Sciatic nerve (tissue), 2 donors: ENCODE measurements around the gene FAM187B. TPM values are rescaled to one million over a fixed set of nuclear protein-coding genes. Genes with fewer than 3 reads are reported as not detected.
A peak's percentile ranks its signal among the peaks of the same experiment; 100 is the strongest.

Source experiments
- ATAC-seq: fragments of 200-7000 bp; cut with Tn5 transposase; one replicate; pipeline ENCODE4 v1.9.1; 2020; ENCODE audit warnings: mild to moderate bottlenecking, moderate library complexity
- DNase-seq: peaks from one replicate; pipeline ENCODE4 v3.0.0-alpha.2; 2020; ENCODE audit warnings: low spot score
- intact Hi-C: fragments of 100-400 bp; cut with DNase I; formaldehyde crosslinking; loops from one replicate; pipeline ENCODE4 v1.14.2; 2022
- total RNA-seq: library from RNA; stranded (reverse); fragmentation: NEBNext Ultra II Directional; extraction: Animal tissue kit (Norgen Biotek cat#: 25700); gene quantifications from one replicate; pipeline ENCODE4 v1.2.1, GENCODE V29; 2021
- donor health status: DM: no; HTN: no; CAD: no.
- donor health status: DM: no; HTN: no; CAD: no.

The FAM187B gene
- total RNA-seq, 1 donor from 2014 or later = 0.31 TPM

- intact Hi-C loops = loop anchor here (5.0 kb wide), 2 partner anchors 123 to 1028 kb away; partner anchors contain the start of gene FXYD7
- peak; percentile 49 for DNase-seq
- ATAC-seq = no peak
These were observed 36.8 kb upstream of the FAM187B start for GRCh38 chr19:35265126-35265899.

DNA sequence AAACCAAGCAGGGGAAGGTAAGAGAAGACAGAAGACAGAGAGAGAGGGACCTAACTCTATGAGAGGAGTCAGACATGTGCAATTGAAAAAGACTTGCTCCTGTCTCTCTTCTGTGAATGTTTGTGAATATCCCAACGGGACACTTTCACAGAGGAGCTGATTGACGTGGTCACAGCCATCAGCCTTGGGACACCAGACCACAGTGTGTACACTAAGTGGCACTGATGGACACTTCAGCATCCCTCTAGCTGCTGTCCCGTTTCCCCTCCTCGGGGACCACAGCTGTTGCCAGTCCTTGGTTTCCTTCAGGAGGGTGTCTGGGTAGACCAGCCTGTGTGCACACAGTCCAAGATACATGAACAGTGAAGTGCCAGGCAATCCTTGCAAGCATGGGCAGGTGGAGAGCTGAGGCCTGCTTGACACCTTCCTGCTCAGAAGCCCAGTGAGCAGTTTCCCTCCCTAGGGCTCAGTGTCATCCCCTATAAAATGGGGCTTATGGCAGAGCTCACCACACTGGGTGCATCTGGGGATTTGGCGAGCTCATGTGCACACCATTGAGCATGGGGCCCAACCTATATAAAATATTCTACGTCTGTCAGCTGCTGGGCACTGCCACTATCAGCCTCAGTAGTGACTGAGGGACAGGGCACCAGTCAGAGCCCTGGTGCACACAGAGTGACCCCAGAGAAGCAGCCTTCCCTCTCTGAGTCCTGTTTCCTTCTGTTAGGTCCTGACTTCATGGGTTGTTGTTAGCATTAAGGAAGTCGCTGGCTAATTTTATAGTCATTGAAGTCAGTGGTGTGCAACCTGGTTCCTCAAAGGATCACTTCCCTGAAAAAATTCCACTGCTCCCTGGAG, 36.0 kb upstream of the FAM187B start:
- intact Hi-C loops = loop anchor here (5.0 kb wide), 2 partner anchors 122 to 1027 kb away; partner anchors contain the start of gene FXYD7
- ATAC-seq (no peak), DNase-seq (peak; percentile 49)

DNA sequence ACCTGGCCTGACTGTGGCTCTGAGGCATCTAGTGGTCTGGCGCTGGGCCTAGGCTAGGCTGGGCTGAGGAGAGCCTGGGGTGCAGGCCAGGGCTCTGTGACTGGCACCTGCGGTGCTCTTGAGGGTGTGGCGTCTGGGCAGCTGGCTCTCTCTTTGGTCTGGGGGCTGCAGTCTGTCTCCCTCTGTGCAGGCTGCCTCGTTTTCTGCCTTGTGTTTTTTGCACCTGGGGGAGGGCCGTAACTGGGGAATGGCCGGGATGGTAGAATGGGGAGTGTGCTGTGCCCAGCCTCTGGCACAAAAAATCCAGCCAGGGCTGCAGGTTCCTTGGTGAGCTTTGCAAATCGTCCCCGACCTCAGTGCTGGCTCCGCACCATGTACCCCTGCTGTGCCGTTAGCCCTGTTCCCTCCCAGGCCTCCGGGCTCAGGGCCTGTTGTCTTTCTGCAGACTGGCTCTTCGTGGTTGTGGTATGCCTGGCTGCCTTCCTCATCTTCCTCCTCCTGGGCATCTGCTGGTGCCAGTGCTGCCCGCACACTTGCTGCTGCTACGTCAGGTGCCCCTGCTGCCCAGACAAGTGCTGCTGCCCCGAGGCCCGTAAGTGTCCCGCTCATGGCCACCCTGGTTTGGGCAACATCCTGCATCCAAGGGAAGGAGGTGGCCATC, 33.7 kb upstream of the FAM187B start:
- DNase-seq = peak; percentile 51
- ATAC-seq = no peak
- intact Hi-C loops = no loop called here

GRCh38 chr19:35261356-35262100, 33.0 kb upstream of the FAM187B start:
- intact Hi-C loops = no loop called here
- DNase-seq = peak; percentile 49
- ATAC-seq = no peak

DNA sequence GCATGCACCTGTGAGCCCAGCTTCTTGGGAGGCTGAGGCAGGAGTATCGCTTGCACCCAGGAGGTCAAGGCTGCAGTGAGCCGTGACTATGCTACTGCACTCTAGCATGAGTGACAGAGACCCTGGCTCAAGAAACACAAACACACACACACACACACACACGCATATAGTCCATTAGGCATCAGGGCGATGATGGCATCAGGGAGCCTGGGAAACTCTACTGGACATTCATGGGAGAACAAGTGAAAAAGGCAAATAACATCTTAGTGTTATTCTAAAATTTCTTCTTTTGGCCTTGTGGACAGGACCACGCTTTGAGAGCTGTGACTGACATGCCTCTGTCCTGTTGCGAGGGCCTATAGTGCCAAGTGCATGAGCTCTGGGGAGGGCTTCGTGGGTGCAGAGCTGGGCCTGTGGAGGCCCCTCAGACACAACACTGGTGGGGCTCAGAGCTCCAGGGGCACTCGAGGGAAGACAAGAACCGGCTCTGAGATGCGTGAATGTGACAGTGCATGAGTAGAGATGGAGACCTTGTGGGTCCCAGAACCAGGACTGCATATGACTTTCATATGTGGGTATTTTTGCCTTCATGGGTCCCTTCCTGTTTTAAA, 32.3 kb upstream of the FAM187B start:
- intact Hi-C loops = no loop called here
- ATAC-seq (no peak), DNase-seq (peak; percentile 36)

GRCh38 chr19:35257113-35257461, 28.5 kb upstream of the FAM187B start:
- no peak for DNase-seq
- intact Hi-C loops = no loop called here
- no peak for ATAC-seq

DNA sequence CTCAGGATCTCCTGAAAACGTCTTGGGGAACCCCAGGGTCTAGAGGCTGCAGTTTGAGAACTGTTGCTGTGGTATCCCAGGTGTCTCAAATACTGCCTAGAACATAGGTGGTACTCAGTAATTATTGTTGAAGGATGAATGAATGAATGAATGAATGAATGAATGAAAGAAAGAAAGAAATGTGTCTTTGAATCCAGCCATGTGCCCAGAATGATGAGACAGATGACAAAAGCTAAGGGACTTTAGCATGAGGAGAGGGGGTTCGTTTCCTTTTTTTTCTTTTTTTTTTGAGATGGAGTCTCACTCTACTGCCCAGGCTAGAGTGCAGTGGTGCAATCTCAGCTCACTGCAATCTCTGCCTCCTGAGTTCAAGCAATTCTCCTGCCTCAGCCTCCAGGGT, 28.0 kb upstream of the FAM187B start:
- intact Hi-C loops = no loop called here
- DNase-seq = no peak
- ATAC-seq = no peak

DNA sequence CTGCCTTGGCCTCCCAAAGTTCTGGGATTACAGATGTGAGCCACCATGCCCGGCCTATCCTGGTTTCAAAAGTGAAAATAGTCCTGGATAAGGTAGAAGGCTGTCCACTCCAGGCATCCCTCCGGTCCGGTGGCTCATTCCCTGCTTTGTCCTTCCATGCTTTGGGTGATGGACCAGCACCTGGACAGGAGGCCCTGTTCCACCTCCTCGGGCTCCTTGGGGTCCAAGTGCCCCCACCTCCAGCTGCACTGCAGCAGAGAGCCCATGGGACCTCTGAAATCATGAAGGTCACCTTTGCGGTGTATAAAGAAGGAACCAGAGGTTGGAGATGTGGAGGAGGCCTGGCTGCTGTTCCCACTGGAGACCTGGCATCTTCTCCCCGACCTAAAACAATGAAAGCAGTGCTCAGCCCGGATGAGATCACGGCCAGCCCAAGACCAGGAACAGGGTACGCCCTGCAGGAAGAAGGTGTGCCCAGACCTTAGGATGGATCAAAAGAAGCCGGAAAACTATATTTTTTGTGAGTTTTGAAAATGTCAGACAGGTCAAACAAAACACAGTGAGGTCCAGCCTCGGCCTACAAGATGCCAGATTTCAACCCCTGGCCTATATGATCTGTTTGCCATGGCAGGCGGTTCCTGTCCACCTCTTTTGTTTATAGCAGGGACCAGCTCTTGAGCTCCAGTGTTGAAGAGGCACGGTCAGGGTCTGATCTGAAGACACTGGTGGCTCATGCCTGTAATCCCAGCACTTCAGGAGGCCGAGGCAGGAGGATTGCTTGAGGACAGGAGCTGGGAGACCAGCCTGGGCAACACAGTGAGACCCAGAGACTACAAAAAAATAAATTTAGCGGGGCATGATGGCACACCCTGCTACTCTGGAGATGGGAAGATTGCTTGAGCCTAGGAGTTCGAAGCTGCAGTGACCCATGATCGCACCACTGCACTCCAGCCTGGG, 26.1 kb upstream of the FAM187B start:
- no peak for DNase-seq
- ATAC-seq = no peak
- intact Hi-C loops = no loop called here

GRCh38 chr19:35253316-35254286, 25.1 kb upstream of the FAM187B start:
- ATAC-seq (no peak), DNase-seq (no peak)
- intact Hi-C loops = no loop called here

DNA sequence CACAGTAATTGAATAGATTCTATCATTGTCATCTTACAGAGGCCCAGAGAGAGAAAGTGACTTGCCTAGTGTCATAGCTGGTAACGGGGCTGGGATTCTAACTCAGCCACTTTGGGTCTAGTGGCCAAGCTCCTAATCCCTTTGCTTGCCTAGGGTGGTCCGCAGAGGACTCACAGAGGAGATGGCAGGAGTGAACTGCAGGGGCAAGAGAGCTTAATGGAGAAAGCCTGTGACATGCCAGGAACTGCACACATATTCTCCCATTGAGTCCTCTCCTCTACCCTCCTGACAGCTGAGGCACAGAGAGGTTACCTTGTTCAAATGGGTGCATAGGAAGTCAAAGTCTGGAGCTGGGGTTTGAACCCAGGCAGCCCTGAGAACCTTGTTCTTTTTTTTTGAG, 22.9 kb upstream of the FAM187B start:
- no peak for ATAC-seq
- DNase-seq = no peak
- intact Hi-C loops = no loop called here

DNA sequence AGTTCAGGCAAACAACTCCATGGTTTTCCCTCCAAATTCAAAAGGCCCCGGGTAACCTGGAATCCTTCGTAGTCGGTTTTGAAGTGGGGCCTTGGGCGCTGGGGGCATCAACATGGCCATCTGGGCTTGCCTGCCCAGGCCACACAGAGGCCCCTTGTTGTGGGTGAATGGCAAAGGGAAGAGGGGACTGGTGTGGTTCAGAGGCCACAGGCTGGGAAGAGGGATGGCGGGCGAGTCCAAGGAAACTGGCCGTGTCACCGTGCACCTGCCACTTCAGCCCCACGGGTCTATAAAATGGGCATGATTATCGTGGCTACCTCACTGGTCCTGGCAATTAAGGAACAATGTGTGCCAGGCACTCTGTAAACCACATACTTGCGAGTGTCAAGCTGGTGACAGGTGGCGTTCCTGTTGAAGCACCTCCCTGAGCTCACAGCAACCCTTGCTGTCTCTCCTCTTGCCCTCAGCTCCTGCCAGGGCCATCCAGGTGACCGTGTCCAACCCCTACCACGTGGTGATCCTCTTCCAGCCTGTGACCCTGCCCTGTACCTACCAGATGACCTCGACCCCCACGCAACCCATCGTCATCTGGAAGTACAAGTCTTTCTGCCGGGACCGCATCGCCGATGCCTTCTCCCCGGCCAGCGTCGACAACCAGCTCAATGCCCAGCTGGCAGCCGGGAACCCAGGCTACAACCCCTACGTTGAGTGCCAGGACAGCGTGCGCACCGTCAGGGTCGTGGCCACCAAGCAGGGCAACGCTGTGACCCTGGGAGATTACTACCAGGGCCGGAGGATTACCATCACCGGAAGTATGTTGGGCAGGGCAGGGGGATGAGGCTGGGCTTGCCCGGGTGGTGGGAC, 21.5 kb upstream of the FAM187B start:
- intact Hi-C loops = no loop called here
- DNase-seq (no peak), ATAC-seq (no peak)

DNA sequence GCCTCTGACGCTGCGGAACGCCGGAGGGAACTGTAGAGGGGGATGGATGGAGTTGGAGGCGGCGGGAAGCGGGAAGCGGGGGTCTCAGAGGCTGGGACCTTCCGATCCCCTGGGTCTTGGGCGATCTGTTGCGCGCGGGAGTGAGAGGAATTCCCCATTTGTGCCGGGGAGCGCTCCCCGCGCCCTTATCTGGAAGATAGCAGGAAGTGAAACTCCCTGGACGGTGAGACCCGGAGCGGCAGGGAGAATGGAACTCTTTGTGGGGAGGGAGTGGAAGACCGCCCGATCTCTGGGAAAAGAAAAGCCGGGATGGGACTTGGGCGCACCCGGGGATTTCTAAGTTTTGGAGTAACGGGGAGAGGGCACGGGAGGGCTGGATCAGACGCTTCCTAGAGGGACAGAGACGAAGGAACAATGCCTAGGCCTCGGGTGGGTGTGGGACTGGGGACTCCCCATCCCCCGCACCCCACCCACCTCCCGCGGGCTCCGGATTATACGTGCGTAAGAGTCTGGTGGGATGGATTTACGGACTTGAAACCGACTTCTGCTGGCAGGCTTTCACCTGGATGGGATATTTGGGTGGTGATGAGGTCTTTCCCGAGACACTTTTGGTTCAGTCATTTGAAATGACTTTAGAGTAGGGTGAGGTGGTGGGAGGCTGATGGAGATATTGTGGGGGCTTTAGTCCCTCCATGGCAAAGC, 20.8 kb upstream of the FAM187B start:
- no peak for DNase-seq
- intact Hi-C loops = no loop called here
- ATAC-seq = no peak

DNA sequence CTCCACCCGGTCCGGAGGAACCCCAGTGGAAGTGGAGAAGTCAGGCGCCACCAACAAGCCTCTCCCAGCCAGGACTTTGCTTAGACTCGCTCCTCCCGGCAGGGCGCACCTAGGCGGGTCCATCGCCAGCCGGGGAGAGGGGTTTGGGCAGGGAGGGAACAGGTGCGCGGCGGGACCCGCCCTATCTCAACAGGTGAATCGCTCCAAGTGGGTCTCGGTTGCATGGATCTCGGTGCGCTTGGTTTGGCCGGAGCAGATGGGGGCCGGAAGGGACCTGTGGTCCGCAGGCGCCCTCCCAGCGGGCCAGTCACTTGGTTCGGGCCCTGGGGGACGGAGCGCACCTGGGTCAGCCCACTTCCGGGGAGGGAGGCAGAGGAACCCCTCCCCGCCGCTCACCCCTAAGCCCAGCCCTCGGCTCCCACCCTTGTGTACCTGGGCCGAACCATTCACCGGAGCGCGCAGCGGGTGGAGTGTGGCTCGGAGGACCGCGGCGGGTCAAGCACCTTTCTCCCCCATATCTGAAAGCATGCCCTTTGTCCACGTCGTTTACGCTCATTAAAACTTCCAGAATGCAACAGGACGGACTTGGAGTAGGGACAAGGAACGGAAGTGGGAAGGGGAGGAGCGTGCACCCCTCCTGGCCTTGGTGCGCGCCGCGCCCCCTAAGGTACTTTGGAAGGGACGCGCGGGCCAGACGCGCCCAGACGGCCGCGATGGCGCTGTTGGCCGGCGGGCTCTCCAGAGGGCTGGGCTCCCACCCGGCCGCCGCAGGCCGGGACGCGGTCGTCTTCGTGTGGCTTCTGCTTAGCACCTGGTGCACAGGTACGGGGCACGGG, 20.0 kb upstream of the FAM187B start, which contains the start of gene LSR:
LSR (plus strand) TSS at position 693 of the 836 bp plus-strand sequence; CDS start at position 714, 21 bp downstream.
- ATAC-seq (peak; percentile 65), DNase-seq (no peak)
- intact Hi-C loops = no loop called here
